Iris pigment epithelial cell (primary cell): ENCODE data around the gene TOLLIP.
"Not testable (repeated sequence)": the region's sequence is repeated elsewhere in the genome, so short reads cannot be mapped to it uniquely, and the experiment has no call there.

ENCODE experiments used
- DNase-seq: peaks from one replicate; pipeline ENCODE4 v3.0.0-alpha.2; 2011; ENCODE audit warnings: low read depth

TOLLIP gene

DNA sequence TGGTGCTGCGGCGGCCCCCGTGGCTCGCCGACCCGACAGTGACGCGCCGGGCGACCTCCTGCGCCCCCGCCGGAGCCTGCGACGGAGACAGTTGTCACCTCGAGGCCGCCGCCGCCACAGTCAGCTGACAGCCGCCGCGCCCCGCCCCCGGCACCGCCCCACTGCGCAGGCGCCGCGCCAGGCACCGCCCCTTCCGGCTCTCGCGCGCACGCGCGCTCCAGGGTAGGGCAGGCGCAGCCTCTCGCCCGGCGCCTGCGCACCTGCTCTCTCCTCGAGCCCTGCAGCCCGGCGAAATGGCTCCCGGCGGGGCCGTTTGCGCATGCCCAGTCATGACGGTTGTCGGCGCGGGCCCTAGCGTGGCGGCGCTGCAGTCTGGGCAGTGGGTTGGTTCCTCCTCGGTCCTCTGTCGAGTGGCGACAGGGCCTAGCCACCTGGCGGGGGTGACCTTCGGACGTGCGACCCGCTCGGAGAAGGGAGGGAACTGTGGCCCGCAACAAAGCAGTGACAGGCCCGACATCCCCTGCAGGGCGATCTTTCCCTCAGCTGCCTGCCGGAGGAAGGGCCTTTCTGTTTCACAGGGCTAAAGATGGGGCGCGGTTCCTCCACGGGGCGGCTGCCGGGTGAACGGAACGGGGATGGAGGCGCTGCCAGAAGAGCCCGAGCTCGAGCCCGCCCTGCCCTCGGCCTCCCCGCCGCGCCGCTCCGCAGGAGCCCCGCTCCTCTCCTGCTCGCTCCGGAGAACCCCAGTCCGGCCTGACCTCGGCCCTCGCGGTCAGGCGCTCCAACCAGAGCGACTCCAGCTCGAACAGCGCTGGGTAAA lies at the start of gene TOLLIP:
TSS of gene TOLLIP (minus strand) at position 135 of the 820 bp plus-strand sequence. CDS start at position 1, 134 bp downstream.
- DNase-seq = peak; percentile 85

DNA sequence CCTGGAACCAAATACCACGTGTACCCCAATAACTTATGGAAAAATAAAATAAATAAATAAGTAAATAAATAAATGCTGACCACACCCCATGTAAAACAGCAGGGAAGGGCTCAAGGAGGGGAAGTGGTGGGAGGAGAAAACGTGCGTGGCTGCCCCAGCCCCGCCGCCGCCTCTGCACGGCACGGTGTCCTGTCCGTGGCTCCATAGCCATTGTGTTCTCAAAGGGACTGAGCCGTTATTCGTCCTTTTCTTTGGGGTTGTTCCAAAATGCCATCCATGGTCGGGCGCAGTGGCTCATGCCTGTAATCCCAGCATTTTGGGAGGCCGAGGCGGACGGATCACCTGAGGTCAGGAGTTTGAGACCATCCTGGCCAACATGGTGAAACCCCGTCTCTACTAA lies 49.5 kb upstream of the TOLLIP start:
- not testable (repeated sequence) for DNase-seq

DNA sequence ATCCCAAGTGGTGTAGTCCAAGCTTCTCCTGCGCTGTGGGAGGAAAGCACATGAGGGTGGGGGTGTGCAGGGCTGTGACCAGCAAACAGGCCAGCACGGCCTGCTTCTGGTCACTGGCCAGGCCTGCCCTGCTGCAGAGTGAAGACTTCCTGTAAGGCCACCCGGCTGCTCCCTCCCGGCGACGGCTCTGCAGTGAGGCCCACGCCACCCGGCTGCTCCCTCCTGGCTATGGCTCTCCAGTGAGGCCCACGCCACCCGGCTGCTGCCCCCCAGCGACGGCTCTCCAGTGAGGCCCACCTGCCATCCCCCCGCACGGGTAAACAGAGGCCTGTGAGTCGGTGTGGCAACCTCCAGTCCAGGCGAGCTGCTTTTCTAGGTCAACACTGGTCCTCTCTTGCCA lies 48.9 kb upstream of the TOLLIP start:
- DNase-seq = no peak

DNA sequence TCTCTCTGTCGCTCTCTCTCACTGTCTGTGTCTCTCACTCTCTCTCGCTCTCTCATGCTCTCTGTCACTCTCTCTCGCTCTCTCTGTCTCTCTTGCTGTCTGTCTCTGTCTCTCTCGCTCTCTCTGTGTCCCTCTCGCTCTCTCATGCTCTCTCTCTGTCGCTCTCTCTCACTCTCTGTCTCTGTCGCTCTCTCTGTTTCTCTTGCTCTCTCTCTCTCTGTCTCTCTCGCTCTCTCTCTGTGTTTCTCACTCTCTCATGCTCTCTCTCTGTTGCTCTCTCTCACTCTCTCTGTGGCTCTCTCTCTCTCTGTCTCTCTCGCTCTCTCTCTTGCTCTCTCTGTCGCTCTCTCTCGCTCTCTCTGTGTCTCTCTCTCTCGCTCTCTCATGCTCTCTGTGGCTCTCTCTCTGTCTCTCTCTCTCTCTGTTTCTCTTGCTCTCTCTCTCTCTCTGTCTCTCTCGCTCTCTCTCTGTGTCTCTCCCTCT lies 47.1 kb upstream of the TOLLIP start:
- no peak for DNase-seq

DNA sequence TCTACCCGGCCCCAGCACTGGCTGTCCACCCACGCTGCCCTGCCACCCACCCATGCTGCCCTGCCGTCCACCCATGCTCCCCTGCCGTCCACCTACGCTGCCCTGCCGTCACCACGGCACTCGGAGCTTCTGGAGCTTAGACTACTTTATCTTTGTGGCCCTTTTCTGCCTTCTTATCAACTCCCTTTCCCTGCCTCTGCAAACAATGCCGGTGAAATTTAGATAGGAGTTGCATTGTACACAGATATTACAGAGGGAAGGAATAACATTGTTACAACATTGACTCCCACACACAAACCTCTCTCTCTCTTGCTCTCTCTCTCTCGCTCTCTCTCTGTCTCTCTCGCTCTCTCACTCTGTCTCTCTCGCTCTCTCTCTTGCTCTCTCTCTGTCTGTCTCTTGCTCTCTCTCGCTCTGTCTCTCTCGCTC lies 46.6 kb upstream of the TOLLIP start:
- DNase-seq = no peak

DNA sequence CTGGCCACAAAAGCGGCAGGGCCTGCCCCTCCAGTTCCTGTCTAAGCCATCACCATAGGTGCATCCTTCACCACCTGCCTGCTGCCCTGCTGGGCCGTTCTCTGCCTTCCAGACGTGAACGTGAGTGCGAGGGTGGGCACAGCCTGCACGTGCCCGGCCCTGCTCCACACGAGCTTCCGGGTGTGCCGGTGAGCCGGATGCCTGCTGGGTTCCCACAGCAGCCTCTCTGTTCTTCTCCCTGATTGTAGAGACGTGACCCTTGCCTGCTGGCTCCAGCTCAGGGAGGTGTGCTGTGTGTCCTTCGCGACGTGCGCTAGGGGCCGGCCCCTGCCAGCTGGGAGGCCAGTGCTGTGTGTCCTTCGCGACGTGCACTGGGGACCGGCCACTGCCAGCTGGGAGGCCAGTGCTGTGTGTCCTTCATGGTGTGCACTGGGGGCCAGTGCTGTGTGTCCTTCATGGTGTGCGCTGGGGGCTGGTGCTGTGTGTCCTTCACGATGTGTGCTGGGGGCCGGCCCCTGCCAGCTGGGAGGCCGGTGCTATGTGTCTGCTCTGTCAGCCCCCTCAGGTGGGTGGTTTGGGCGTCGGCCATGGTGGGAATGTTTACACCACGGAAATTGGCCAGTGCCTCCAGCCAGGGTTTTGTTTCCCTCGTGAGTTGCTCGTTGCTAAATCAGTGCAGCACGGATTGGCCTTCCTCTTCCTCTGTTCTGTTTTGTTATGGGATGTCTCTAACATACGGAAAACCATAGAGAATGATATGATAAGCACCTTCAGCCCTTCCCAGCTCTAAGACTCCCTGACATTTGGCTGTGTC lies 44.9 kb upstream of the TOLLIP start:
- no peak for DNase-seq

DNA sequence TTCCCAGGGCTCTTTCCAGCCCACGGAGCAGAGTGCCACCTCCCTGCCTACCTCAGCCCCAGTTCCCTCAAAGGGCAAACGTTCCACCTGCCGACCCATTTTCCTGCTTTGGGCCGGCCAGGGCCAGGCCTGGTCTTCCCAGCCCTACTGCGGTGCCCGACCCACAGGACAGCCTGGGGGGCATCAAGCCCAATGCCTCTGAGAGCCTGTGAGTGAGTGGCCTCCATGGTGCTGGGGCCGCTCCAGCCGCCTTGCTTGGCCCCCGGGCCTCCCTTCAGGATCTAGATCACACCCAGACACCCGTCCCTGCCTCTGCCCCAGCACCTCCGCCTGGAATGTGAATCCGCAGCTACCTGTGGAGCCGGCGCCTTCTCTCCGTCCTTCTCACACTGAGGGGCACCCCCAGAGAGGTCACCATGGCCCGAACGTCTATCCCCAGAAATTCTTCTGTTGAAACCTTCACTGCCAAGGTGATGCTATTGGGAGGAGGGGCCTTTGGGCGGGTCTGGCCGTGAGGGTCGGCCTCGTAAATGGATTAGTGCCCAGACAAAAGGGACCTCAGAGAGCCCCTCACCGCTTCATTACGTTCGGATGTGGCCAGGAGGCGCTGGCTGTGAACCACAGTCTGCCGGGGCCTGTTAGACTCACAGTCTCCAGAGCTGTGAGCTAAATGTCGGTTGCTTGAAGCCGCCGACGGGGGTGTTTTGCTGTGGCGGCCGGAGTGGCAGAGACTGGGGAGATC lies 44.1 kb upstream of the TOLLIP start:
- DNase-seq = no peak

DNA sequence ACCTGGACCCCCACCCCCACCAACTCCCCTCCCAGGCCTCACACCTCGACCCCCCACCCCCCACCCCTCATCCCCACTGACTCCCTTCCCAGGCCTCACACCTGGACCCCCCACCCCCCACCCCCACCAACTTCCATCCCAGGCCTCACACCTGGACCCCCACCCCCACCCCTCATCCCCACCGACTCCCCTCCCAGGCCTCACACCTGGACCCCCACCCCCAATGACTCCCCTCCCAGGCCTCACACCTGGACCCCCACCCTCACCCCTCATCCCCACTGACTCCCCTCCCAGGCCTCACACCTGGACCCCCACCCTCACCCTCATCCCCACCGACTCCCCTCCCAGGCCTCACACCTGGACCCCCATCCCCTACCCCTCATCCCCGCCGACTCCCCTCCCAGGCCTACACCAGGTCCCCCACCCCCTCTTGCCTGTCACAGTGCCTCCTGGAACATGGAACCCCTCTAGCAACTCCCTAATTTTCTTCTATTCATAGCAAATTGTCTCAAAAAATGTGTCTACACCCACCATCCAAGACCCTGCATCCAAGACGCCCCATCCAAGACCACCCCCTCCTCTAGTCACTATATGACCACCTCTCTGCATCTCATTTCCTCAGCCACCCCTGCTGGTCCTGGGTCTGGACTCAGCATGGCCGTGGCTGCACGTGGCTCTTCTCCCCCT lies 43.4 kb upstream of the TOLLIP start:
- DNase-seq = no peak

DNA sequence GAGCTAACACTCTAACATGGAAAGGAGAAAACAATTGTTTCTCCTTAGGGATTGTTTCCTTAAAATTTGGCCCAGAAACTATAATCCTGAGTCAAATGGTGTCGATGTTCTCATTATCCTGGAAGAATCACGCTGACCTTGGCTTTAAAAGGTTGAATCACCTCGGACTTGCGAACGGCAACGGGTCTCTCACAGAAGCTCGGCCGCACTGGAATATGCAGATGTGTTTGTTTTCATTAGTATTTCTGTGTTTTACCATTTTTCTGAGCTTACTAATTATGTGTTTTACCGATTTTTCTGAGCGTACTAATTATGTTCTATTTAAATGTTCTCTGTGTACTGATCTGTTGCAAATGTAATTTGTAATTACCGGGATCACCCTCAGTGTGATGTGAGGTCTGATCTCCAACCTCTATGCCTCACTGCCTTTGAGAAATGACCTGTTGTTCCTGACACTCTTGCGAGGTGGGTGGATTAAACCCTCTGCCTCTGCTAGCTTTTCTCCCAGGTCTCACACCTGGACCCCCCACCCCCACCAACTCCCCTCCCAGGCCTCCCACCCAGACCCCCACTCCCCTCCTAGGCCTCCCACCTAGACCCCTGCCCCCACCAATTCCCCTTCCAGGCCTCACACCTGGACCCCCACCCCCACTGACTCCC lies 42.0 kb upstream of the TOLLIP start:
- no peak for DNase-seq

DNA sequence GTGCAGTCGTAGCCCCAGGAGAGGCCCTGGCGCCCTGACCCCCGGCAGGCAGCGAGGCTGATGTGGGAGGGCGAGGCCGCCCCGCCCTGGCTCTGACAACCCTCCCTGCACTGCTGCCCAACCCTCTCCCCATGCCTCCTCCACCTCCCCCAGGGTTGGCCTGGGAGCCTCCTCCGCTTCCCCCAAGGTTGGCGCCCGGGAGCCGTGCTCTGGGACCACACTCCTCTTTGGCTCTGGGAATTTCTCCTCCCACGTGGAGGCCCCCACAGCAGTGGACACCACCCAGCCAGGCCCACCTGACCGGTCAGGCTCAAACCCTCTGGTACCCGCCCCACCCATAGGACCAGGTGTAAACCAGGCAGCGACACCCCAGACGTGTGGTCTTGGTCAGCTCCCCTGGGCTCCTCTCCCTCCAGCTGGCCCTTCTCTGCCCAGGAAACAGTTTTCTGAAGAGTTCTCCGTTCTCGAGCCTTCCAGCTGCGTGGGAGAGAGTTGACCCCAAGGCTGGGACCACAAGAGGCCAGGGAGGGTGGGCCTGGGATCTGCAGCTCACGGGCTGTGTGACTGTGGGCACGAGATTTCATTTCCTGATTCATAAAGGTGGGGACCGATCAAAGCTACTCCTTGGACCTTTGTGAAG lies 40.8 kb upstream of the TOLLIP start:
- DNase-seq = no peak

DNA sequence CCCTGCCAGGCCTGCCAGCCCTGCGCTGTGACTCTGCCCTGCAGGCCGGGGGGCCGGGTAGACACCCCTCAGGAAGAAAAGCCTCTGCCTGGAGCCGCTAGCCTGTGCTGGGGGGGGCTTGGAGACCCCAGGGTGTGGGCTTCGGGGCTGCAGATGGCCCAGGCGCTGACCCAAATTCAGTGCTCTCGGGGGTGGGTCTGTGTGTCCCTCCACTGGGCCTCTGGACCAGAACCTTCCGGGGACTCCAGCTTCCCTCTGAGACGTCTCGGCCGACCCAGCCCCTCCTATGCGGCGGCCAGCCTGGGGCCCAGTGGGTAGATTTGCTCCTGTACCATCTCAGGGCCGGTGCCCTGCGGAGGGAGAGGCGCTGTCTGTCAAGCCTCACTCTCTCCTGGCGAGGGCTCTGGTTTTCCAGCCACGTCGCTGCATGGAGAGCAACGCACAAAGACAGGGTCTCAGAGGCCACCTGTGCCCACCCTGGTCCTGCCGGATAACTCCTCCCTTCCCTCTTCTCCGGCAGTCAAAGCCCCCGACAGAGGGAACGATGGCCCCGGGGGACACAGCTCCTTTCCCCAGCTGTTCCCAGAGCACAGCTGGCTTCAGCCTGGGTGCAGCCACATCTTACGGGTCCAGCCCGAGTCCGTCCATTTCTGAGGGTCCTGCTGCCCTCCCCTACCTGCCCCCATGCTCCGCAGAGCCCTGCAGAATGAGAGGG lies 40.1 kb upstream of the TOLLIP start:
- no peak for DNase-seq

DNA sequence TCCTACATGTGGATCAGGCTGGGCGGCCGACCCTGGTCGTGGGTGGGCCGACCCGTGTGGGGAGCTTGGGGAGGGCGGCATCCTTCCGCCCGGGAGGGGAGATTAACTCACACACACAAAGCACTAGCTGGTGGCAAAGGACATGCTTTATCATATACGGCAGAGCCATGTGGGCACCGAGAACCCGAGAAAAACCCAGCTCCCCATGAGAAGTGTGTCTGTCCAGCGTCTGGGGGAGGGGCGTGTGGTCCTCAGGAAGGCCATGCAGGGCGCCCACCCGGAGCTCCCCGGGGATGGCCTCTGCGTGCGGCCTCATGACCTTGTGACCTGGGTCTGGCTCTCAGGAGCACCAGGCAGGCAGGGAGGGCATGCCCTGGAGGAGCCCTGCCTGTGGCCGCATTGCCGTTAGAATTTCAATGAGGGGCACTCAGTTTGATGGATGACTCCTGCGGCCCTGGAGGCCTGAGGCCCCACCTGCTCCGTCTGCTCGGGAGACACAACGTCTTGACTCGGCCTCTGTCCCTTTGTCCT lies 39.4 kb upstream of the TOLLIP start:
- DNase-seq = no peak

DNA sequence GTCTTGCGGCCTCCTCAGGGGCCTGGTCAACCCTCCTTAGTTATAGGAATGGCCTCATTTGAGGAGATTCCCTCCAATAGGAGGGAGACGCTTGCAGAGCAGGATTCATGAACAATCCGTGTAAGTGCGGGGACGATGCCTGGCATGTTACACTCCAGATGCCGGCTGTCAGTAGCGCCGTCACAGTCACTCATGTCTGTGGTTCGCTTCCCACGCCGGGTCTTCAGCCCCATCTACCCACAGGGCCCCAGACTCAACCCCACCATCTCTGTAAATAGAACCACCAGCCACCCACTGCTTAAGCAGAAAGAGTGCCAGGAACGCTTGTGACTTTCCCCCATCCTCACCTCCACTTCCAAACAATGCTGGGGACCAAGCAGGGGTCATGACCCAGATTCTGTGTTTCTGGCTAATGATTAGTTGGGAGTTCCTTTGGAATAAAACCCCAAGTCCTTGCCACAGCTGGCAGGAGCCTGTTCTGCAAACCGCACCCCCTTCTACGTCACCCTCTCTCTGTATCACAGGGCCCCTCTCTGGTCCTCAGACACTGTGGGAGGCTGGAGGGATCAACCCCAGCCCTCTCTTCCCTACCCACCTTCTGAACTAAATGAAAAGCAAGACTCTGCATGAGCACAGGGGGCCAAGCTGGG lies 38.8 kb upstream of the TOLLIP start:
- no peak for DNase-seq

DNA sequence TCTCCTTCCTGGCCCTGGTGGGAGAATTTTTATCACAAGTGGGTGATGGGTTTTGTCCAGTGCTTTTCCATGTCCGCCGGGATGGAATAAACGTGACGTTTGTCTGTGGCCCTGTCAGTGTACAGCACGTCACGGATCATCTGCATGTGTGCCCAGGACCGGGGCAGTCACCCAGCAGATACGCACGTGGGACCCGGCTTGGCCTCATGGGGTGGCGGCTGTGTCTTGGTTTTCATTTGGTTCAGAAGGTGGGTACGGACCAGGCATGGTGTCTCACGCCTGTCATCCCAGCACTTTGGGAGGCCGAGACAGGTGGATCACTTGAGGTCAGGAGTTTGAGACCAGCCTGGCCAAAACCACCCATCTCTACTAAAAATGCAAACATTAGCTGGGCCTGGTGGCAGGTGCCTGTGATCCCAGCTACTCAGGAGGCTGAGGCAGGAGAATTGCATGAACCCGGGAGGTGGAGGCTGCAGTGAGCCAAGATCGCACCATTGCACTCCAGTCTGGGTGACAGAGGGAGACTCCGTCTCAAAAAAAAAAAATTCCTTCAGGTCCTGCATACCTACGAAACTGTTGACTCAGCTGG lies 38.1 kb upstream of the TOLLIP start:
- DNase-seq = not testable (repeated sequence)

DNA sequence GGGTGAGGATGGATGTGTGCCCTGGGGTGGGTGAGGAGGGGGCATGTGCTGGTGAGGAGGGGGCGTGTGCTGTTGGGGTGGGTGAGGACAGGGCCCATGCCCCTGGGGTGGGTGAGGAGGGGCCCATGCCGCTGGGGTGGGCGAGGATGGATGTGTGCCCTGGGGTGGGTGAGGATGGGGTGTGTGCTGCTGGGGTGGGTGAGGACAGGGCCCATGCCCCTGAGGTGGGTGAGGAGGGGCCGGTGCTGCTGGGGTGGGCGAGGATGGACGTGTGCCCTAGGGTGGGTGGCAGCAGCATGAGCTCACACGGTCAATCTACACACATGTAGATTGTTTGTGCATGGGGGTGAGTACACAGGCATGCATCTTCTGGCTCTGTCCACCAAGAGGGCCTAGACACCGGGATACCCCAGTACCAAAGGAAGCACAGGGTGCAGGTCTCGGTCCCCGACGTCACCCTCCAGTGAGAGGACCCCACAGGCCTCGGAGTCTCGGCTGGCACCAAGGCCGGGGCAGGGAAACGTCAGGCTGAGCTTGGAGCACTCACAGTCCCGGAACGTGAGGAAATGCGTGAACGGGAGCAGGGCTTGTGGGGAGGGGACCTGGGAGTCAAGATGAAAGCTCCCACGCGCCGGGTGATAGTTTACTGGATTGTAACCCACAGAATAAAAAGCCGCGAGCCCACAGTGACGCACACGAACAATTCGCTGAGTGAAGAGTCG lies 37.4 kb upstream of the TOLLIP start:
- no peak for DNase-seq

DNA sequence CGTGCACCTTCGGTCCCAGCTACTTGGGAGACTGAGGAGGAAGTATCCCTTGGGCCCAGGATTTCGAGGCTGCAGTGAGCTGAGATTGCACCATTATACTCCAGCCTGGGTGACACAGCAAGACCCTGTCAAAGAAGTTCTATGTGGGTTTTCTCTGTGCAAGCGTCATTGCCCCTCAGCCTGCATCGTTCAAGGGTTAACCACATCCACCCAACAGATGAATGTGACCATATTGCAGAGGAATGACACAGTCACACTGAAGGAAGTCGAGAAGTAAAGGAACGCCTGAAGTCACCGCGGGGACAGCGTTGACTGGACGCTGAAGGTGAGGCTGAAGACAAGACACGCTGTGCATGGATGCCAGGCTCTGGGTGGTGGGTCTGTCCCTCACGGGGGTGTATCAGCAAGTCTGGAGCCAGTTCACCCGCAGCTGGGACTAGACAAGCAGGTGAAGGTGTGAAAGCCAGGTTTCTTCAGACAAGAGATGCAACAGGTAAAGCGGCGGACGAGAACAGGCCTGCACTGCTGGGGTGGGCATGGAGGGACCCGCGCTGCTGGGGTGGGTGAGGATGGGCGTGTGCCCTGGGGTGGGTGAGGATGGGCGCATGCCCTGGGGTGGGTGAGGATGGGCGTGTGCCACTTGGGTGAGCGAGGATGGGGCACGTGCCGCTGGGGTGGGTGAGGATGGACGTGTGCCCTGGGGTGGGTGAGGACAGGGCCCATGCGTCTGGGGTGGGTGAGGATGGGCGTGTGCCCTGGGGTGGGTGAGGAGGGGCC lies 36.5 kb upstream of the TOLLIP start:
- no peak for DNase-seq

DNA sequence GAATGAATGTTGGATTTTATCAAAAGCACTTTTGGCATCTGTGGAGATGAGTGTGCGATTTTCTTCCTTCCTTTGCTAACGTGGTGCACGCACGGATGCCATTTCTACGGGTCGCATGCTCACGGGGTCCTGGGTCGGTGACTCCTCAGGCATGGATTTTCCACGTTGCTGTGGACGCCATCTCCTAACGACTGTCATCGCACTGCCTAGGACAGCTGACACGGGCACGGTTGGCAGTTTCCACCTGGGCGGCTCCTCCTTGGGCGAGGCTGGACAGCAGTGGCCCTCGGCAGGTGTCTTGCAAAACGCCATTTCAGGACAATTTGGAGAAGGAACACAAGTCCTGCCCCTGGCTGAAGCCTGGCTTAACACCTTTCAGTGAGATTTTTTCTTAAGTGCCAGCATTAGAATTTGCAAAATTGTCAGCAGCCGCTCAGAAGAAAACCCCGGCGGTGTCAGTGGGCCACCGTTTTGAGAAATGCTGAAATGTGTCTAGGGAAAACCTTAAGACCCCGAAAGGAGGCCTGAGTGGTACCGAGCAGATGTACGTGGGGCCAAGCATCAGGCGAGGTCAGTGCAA lies 34.7 kb upstream of the TOLLIP start:
- no peak for DNase-seq
